ENCODE results near the gene B4GALT6.

GRCh38 chr18:31648966-31649429 is 35.4 kb downstream of the B4GALT6 start:
- TF ChIP-seq CTCF (optimal IDR thresholded peaks at IDR 0.05 in 1 of 3, IDR thresholded peaks at IDR 0.05 in 1 of 3, conservative IDR thresholded peaks at IDR 0.05 in 1 of 3; ENCODE audit: extremely low read depth in 1 of 3, insufficient read depth in 2 of 3, low read length in 3 of 3) (no peak), EZH2 (IDR thresholded peaks at IDR 0.05; ENCODE audit: low read length) (no peak)

Measured in keratinocyte (primary cell).